GM18517 (cell line): ENCODE data around the gene NHLRC4.

Source experiments
- ATAC-seq: cut with Tn5 transposase; IDR thresholded peaks from one replicate; pipeline ENCODE4 v1.9.1; 2021; ENCODE audit warnings: mild to moderate bottlenecking, moderate library complexity; ENCODE audit not compliant: unreplicated experiment

NHLRC4 gene

GRCh38 chr16:566475-567372, at the start of gene NHLRC4:
Gene NHLRC4, plus strand, starts transcription at chr16:567005. Its CDS starts 1,043 bp downstream, at chr16:568048.
- no peak for ATAC-seq

DNA sequence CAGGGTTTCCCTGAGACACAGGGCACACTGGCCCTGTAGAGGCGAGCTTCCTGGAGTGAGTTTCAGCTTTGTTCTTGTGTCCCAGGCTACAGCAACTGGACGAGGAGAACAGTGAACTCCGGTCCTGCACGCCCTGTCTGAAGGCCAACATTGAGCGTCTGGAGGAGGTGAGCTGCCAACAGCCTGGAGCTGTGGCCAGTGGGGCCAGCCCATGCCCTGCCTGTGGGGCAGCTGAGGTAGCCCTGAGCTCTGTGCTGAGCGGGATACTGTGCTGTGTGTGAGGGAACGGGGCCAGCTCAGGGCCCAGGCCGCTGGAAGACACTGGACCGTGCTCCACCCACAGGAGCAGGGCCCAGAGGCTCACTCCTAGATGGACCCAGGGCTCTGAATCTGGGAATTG, 47.9 kb upstream of the NHLRC4 start:
- no peak for ATAC-seq

DNA sequence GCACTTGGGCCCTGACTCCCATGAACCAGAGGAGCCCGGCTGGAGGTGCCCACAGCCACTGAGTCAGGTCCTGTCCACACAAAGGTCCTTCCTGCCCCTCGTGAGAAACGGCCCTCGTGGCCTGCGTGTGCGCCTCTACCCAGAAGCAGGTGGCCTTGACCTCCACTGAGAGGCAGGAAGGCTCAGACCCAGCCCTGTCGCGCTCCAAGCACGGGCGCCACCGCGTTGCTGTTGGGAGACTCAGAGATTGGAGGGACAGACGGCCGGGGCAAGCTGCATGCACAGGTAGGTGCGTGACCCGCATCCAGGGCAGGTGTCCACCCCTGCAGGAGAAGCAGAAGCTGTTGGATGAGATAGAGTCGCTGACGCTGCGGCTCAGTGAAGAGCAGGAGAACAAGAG, 47.4 kb upstream of the NHLRC4 start:
- ATAC-seq: no peak

DNA sequence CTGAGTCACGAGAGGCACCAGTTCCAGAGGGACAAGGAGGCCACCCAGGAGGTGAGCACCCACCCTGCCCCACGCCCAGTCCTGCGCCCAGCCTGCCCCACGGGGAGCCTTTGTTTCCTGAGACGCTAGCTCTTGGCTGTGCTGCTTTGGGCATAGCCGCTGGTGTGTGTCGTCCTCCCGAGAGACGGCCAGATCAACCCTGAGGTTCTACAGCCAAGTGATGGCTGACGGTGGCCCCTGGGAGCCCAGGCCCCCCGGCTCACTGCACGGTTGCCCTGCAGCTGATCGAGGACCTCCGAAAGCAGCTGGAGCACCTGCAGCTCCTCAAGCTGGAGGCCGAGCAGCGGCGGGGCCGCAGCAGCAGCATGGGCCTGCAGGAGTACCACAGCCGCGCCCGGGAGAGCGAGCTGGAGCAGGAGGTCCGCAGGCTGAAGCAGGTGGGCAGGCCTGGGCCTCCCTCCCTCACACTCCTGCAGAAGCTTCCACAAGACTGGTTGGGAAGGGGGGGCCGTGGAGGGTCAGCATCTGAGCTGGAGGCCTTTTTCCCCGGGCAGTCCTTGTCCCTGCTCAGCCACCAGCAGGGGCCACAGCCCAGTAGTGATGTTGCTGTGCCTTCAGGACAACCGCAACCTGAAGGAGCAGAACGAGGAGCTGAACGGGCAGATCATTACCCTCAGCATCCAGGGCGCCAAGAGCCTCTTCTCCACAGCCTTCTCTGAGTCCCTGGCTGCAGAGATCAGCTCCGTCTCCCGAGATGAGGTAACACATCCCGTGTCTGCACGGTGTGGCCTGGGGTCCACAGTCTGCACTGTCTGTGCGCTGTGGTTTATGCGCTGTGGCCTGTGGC, 46.7 kb upstream of the NHLRC4 start:
- ATAC-seq: no peak

DNA sequence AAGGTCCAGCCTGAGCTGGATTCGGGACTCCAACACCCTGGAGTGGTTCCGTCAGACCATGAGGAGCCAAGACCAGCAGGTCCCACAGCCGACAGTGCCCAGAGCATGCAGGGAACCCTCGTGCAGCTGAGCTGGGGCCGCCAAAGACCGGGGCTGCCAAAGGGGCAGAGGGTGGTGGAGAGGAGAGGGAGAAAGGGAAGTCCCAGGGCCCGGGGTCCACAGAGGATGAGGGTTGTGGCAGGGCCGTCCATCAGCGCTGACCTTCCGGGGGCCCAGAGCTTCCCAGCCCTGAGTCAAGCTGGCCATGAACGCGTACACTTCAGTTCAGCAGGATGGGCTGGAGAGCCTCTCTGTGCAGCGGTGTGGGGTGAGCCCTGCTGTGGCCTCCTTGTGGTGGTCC, 46.0 kb upstream of the NHLRC4 start:
- ATAC-seq: no peak

DNA sequence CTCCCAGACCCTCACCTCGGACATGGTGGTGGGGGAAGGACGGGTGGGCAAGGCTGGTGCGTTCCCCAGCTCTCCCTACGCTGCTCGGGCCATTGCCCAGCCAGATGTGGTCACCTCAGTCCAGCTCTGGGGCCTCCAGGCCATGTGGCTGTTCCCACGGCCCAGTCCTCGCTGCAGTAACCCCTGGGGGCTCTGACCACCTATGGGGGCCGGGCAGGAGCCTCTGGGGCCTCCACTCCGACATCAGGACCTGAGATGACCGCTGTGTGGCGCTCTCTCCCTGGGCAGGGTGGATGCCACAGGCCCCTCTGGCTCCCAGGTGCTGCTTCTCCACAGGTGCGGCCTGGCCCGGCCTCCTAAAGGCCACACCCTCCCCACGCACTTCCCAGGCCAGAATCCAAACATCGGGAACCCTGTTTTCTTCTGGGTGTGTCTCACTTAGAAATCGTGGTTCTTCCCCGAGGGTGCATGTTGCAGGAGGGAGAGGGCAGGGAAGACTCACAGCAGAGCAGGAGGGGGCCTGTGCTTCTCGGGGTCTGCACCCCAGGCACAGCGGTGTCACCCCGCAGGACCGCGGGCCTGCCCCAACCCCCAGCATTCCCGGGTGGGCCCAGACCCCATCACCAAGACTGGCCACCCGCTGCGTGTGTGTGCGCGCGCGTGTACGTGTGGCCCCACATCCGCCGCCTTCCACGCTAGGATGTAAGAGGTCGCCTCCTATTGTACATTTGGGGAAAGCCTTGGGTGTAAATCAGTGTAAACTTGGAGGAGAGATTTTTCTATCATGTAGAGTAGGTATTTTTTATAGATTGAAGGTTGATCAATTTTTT, 45.2 kb upstream of the NHLRC4 start:
- ATAC-seq: no peak

- no peak for ATAC-seq
Measured at GRCh38 chr16:522320-523096, 44.3 kb upstream of the NHLRC4 start.

- no peak for ATAC-seq
Measured at GRCh38 chr16:523097-523741, 43.6 kb upstream of the NHLRC4 start.

GRCh38 chr16:524274-525040, 42.3 kb upstream of the NHLRC4 start:
- ATAC-seq: no peak

- no peak for ATAC-seq
Measured at GRCh38 chr16:525123-525519, 41.7 kb upstream of the NHLRC4 start.

- ATAC-seq: no peak
Measured at GRCh38 chr16:525520-526180, 41.2 kb upstream of the NHLRC4 start.

- no peak for ATAC-seq
Measured at GRCh38 chr16:526181-527014, 40.4 kb upstream of the NHLRC4 start.

- peak; percentile 67 for ATAC-seq
Measured at GRCh38 chr16:527015-527903, 39.5 kb upstream of the NHLRC4 start, which contains the start of gene CAPN15. Gene CAPN15, plus strand, starts transcription at chr16:527712. Its CDS starts 19,127 bp downstream, at chr16:546839.

GRCh38 chr16:528111-529011, 38.4 kb upstream of the NHLRC4 start:
- ATAC-seq: no peak

DNA sequence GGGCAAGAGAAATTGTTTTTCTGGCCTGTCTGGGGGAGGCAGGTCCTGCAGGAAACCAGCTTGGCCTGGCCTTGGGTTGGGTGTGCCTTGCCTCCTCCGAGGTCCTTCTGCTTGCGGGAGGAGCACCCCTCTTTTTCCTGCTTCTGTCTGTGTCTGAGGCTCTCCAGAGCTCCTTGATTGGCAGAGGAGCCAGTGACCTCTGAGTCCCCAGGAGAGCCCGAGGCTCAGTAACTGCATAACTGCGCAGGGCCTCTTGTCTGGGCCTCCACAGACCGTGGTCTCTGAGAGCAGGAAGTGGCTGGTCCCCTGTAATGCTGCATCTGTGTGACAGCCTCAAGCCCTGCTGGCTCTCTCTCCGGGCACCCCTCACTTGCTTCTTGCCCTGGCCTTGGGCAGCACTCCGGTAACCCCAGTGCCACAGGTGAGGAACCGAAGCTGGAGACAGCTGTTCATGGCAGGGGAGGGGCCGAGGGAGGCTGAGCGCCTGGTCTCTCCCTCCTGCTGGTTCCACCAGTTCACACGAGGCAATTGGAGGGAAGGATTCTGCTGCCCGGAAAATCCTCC, 37.7 kb upstream of the NHLRC4 start:
- no peak for ATAC-seq
